Spleen (tissue), 11 donors: ENCODE results near the gene CCDC93. TPM values are rescaled to one million over a fixed set of nuclear protein-coding genes. Genes with fewer than 3 reads are reported as not detected.

Experiments used
- DNase-seq: peaks from one replicate; pipeline ENCODE4 v3.0.0-alpha.2; 2020
- H3K27ac ChIP-seq, 8 donors: fragments of 200-600 bp; sonication (generic) in 7 of 8; 1 replicate in 4 of 8; 2 replicates in 4 of 8; pipeline versions ENCODE4 v1.5.0 to v1.8.0; 2016 to 2021; ENCODE audit warnings: inconsistent platforms in 4 of 8, mild to moderate bottlenecking in 4 of 8, moderate library complexity in 1 of 8
- H3K27me3 ChIP-seq, 7 donors: fragments of 200-600 bp; sonication (generic) in 6 of 7; replicated peaks in 1 of 7; 1 replicate in 4 of 7; 2 replicates in 3 of 7; pipeline versions ENCODE4 v1.5.0 to v1.8.0; 2016 to 2021; ENCODE audit warnings: inconsistent platforms in 3 of 7, mild to moderate bottlenecking in 1 of 7
- H3K36me3 ChIP-seq, 6 donors: fragments of 200-600 bp; sonication (generic) in 5 of 6; 1 replicate in 4 of 6; 2 replicates in 2 of 6; pipeline versions ENCODE4 v1.5.0 to v1.8.0; 2016 to 2021; ENCODE audit warnings: inconsistent platforms in 2 of 6
- H3K4me1 ChIP-seq, 6 donors: fragments of 200-600 bp; sonication (generic) in 5 of 6; 1 replicate in 3 of 6; 2 replicates in 3 of 6; pipeline versions ENCODE4 v1.5.0 to v1.8.0; 2016 to 2021; ENCODE audit warnings: inconsistent platforms in 3 of 6
- H3K4me3 ChIP-seq, 8 donors: fragments of 200-600 bp; sonication (generic) in 7 of 8; 1 replicate in 4 of 8; 2 replicates in 4 of 8; pipeline versions ENCODE4 v1.5.0 to v1.8.0; 2016 to 2021; ENCODE audit warnings: inconsistent platforms in 4 of 8, mild to moderate bottlenecking in 4 of 8, moderate library complexity in 2 of 8
- H3K9me3 ChIP-seq, 8 donors: fragments of 200-600 bp; sonication (generic) in 7 of 8; 1 replicate in 4 of 8; 2 replicates in 4 of 8; pipeline versions ENCODE4 v1.5.0 to v1.8.0; 2016 to 2021; ENCODE audit warnings: inconsistent platforms in 4 of 8
- CTCF ChIP-seq, 11 experiments: fragments of 200-600 bp in 7 of 11; fragments of 450-650 bp in 4 of 11; sonication (generic) in 4 of 11; IDR thresholded peaks in 8 of 11; conservative IDR thresholded peaks in 3 of 11; 1 replicate in 7 of 11; 2 replicates in 4 of 11; pipeline versions ENCODE4 v1.4.0 to v1.8.0; 2016 to 2021; ENCODE audit warnings: antibody characterized with exemption in 11 of 11, inconsistent platforms in 4 of 11, mild to moderate bottlenecking in 1 of 11
- POLR2A ChIP-seq, 3 donors: fragments of 450-650 bp; IDR thresholded peaks; one replicate each; pipeline ENCODE4 v1.5.1; 2017; ENCODE audit warnings: antibody characterized with exemption in 3 of 3, mild to moderate bottlenecking in 1 of 3
- POLR2AphosphoS5 ChIP-seq, 3 donors: sonication (generic); formaldehyde crosslinking; IDR thresholded peaks; one replicate each; pipeline ENCODE4 v1.5.1; 2017; ENCODE audit warnings: antibody characterized with exemption in 3 of 3
- WGBS, 5 donors: extraction: QIAGEN DNeasy Blood & Tissue Kit in 3 of 5; methylation state at CpG; one replicate each; pipeline versions ENCODE4 v1.1.5 to v1.1.7; 2013 to 2018; 5-methylcytosine and 5-hydroxymethylcytosine counted together
- intact Hi-C: fragments of 100-400 bp; cut with DNase I; formaldehyde crosslinking; loops from one replicate; pipeline ENCODE4 v1.15.0; 2023; ENCODE audit warnings: low total_unique reads
- polyA plus RNA-seq, 3 donors: library from polyadenylated mRNA; stranded (reverse); fragments of 200-250 nt; gene quantifications; one replicate each; pipeline ENCODE4 v1.2.1, GENCODE V29; 2013
- total RNA-seq, 7 donors: library from RNA; depleted of rRNA in 3 of 7; stranded (reverse); fragments of >200 nt in 3 of 7; fragmentation: NEBNext Ultra II Directional in 4 of 7; extraction: Animal tissue kit (Norgen Biotek cat#: 25700) in 4 of 7; gene quantifications; one replicate each; pipeline versions ENCODE4 v1.1.0 to v1.2.1, GENCODE V29; 2016 to 2021
- donor health status: healthy with polysubstance abuse.
- donor health status: DM: no; HTN: no; CAD: no; lungs with moderate emphysema.
- donor health status: DM: no; HTN: no; CAD: no.
- donor health status: Bipolar disorder and iron deficiency.
- donor health status: healthy.
- donor health status: DM: no; HTN: no; CAD: no.
- donor health status: DM: yes; HTN: yes; CAD: no.

The CCDC93 gene
- total and polyA plus RNA-seq, 10 donors: 4.3 to 80.3 (median 42.4) TPM

DNA sequence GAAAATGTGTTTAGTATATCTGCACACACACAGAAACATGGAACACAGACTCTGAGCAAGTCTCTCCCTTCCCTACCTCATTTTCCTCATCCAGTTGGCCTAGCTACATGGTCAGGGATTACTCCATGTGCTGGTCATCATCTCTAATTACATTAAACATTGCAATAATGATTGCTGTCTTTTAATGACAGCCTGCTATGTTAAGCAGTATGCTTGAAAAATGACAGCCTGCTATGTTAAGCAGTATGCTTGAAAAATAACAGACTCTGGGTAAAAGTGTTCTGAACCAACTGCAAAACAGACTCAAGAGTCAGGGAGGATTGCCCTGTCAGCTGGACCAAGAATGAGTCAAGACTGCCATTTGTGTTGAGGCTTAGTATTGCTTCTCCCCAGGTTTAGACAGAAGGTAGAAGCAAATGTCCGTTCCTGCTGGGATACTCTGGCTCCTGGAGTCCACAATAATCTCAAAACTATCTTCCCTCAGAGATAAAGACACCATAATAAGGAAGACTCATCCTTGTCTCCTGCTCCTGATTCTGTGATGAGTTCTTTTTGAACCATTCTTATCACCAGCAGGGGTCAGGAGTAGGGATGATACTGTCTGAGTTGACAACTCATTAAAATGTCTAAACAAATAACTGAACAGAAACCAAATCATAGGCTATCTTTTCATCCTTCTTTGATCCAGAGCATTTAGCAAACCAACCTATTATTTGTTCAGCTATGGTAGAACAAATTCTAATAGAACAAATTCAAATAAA is 57.7 kb downstream of the CCDC93 start:
- TF ChIP-seq POLR2AphosphoS5 (IDR thresholded peaks at IDR 0.05): no peak
- TF ChIP-seq CTCF (IDR thresholded peaks at IDR 0.05 in 8 of 11, conservative IDR thresholded peaks at IDR 0.05 in 3 of 11): peak in 1 of 11 experiments; percentile 10
- DNase-seq: no peak
- Histone ChIP-seq H3K27ac (no peak overlapping the region), H3K9me3 (no peaks in the 10 kb centered on the region), H3K36me3 (peaks cover 6 to 100% (median 89%) of the 10 kb centered on the region in 6 donors), H3K4me1 (no peaks in the 10 kb centered on the region), H3K4me3 (no peak overlapping the region), H3K27me3 (no peaks in the 10 kb centered on the region)
- WGBS, 5 donors: 89 to 96% (median 92%) methylated on average over 1 of the region's 1 CpG
- intact Hi-C loops: no loop called here

DNA sequence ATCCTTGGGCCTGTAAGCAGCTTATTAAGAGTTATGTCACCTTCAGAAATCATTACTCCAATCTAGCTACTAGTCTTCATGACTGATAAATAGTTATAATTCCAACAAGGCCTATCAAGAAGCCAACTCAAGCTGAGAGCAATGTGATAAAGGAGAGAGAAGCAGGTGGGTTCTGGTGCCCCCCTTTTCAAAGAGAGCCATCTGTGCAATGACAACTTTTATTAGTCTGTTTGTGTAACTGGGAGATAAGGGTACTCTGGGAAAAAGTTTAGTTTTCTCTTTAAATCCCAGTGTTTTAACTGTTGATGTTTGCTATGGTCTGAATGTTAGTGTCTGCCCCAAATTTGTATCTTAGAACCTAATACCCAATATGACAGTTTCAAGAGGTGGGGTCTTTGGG is 60.6 kb downstream of the CCDC93 start:
- H3K36me3 ChIP-seq: peaks cover 6 to 100% (median 95%) of the 10 kb centered on the region in 6 donors
- H3K27ac ChIP-seq: no peak overlapping the region
- TF ChIP-seq POLR2AphosphoS5 (IDR thresholded peaks at IDR 0.05) (no peak), CTCF (IDR thresholded peaks at IDR 0.05 in 8 of 11, conservative IDR thresholded peaks at IDR 0.05 in 3 of 11) (no peak), POLR2A (IDR thresholded peaks at IDR 0.05) (no peak)
- intact Hi-C loops: no loop called here
- H3K9me3 ChIP-seq: no peaks in the 10 kb centered on the region
- no peaks in the 10 kb centered on the region for H3K4me1 ChIP-seq
- no peak for DNase-seq
- H3K27me3 ChIP-seq: no peaks in the 10 kb centered on the region
- H3K4me3 ChIP-seq: no peak overlapping the region

DNA sequence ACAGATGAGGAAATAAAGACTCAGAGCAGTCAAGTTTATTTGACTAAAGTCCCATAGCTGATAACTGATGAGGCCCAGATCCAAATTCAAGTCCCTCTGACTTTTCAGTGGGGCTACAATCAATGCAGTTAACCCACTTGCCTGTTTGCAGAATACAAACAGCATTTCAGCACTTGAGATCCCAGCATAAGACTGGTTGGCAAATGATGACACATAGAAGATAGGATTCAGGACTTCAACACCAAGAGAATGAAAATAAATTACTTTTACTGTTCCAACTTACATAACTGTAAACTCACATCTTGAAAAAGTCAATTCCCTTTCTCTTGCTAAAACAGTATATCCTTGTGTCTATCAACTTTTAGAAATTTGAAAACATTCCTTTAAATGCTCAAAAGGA is 61.2 kb downstream of the CCDC93 start:
- no peak overlapping the region for H3K4me3 ChIP-seq
- TF ChIP-seq POLR2AphosphoS5 (IDR thresholded peaks at IDR 0.05): no peak
- no peak for TF ChIP-seq POLR2A (IDR thresholded peaks at IDR 0.05)
- TF ChIP-seq CTCF (IDR thresholded peaks at IDR 0.05 in 8 of 11, conservative IDR thresholded peaks at IDR 0.05 in 3 of 11): no peak
- intact Hi-C loops: no loop called here
- H3K27me3 ChIP-seq: no peaks in the 10 kb centered on the region
- H3K9me3 ChIP-seq: no peaks in the 10 kb centered on the region
- H3K4me1 ChIP-seq: no peaks in the 10 kb centered on the region
- H3K36me3 ChIP-seq: peaks cover 5 to 100% (median 95%) of the 10 kb centered on the region in 6 donors
- no peak for DNase-seq
- H3K27ac ChIP-seq: no peak overlapping the region

- peaks cover under 1 to 100% (median 94%) of the 10 kb centered on the region in 6 donors for H3K36me3 ChIP-seq
- no peaks in the 10 kb centered on the region for H3K27me3 ChIP-seq
- no peak overlapping the region for H3K4me3 ChIP-seq
- H3K4me1 ChIP-seq: no peaks in the 10 kb centered on the region
- no peaks in the 10 kb centered on the region for H3K9me3 ChIP-seq
- TF ChIP-seq POLR2AphosphoS5 (IDR thresholded peaks at IDR 0.05) (no peak), POLR2A (IDR thresholded peaks at IDR 0.05) (no peak), CTCF (IDR thresholded peaks at IDR 0.05 in 8 of 11, conservative IDR thresholded peaks at IDR 0.05 in 3 of 11) (no peak)
- H3K27ac ChIP-seq: no peak overlapping the region
- DNase-seq: no peak
- 63 to 93% (median 91%) methylated on average over 4 of the region's 4 CpGs for WGBS, 5 donors
- intact Hi-C loops: no loop called here
Observed at GRCh38 chr2:117952228-117952627, 61.6 kb downstream of the CCDC93 start.
